IPS DF 6.9 (cell line): ENCODE measurements around the gene ALDH1A2.
"Not testable (repeated sequence)": the region's sequence is repeated elsewhere in the genome, so short reads cannot be mapped to it uniquely, and the experiment has no call there.

ENCODE experiments used
- DNase-seq: peaks from one replicate; pipeline ENCODE4 v3.0.0-alpha.2; 2013; ENCODE audit warnings: low read depth, low spot score
- H3K27ac ChIP-seq: one replicate; pipeline ENCODE4 v1.5.1; 2013; ENCODE audit warnings: low read length, control low read depth
- H3K27me3 ChIP-seq: 2 replicates; pipeline ENCODE4 v1.6.1; 2013; ENCODE audit warnings: mild to moderate bottlenecking, low read length; ENCODE audit not compliant: control insufficient read depth, insufficient read depth
- H3K36me3 ChIP-seq: 2 replicates; pipeline ENCODE4 v1.6.1; 2013; ENCODE audit warnings: low read length; ENCODE audit not compliant: control insufficient read depth, insufficient read depth
- H3K4me1 ChIP-seq: 2 replicates; pipeline ENCODE4 v1.6.1; 2013; ENCODE audit warnings: low read length; ENCODE audit not compliant: control insufficient read depth, insufficient read depth
- H3K4me3 ChIP-seq: 2 replicates; pipeline ENCODE4 v1.5.1; 2013; ENCODE audit warnings: mild to moderate bottlenecking, low read length
- H3K9me3 ChIP-seq: 2 replicates; pipeline ENCODE4 v1.6.1; 2013; ENCODE audit warnings: low read length, inconsistent platforms; ENCODE audit not compliant: control insufficient read depth, insufficient read depth
- WGBS: extraction: QIAGEN DNeasy Blood & Tissue Kit; methylation state at CpG from one replicate; pipeline ENCODE4 v1.1.7; 2013; ENCODE audit warnings: mixed read lengths, missing lambda C conversion rate; ENCODE audit not compliant: insufficient read length, insufficient coverage; 5-methylcytosine and 5-hydroxymethylcytosine counted together

Gene ALDH1A2

DNA sequence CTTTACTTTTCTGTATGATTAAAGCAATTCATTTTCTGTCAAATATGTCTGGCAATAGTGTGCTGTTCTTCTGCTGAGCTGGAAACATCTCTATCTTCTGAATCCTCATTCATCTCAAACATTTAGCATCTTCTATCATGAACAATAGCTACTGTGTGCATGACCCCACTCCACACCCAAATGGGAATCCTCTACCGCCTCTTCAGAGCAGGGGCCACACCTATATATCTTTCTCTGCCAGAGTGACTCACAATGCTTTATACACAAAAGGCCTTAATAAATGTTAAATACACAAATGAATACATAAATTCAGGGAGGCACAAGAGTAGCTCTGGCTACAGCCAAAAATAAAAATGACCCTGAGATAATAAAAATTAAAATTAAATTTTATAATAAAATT, 8.0 kb downstream of the ALDH1A2 start:
- Histone ChIP-seq H3K27ac (no peak overlapping the region), H3K4me1 (no peaks in the 10 kb centered on the region), H3K36me3 (no peaks in the 10 kb centered on the region), H3K4me3 (no peak overlapping the region), H3K27me3 (peaks cover 13% of the 10 kb centered on the region), H3K9me3 (no peaks in the 10 kb centered on the region)
- DNase-seq: no peak
- WGBS: no CpG with 5 or more reads among the region's 1 CpG

DNA sequence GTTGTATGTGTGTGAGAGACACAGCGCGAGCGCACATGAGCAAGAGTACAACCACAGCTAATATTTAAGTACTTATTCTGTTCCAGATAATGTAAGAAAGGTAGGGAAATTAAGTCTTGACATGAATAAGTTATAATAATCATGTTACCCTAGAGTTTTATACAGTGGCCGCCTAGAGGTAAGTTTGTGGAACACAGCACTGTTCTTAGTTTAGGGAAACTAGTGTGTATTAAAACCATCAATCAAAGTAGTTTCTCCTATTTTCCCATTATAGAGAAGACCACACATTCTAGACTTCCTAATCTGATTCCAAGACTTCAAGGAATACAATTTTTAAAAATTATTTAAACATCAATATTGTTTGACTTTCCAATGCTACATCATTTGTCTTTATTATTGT, 9.5 kb downstream of the ALDH1A2 start:
- WGBS: no CpG with 5 or more reads among the region's 4 CpGs
- H3K27me3 ChIP-seq: peaks cover 5% of the 10 kb centered on the region; the same call in 1 of the 2 replicates

DNA sequence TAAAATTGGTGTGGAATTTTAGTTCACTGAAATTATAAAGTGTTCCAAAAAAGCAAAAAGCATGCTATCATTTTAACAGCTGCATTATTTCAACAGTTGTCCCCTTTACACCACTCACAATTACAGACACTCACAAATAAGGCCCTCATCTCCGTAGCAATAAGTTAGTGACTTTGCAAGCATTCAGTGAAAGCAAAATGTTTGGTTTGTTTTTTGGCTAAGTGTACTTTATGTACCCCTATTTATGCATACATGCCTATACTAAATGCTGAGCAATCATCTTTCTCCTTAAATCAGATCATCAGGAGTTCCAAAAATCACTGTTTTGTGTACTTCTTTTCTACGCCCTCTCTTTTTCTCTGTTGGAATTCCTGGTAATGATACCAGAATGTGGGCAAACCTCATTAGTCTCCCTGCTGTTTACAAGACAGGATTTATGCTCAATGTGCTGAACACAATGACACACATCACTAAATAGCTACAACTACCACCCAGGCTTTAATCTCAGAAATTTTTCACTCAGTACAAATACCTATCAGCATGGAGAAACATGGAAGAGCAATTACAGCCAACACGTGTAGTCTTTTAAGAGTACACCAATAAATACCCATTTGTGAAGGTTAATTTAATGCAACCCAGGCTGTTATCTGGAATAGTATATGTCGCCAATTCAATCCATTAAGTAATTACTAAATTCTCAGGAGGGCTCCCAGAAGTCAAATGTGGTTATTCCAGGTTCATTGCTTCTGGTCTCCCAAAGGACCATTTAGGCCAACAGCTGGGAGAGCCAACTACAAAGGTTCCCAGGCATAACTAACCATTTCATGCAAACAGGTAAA, 12.0 kb downstream of the ALDH1A2 start:
- H3K4me1 ChIP-seq: peaks cover 1% of the 10 kb centered on the region; the same call in 1 of the 2 replicates
- WGBS: no CpG with 5 or more reads among the region's 4 CpGs
- H3K9me3 ChIP-seq: no peaks in the 10 kb centered on the region
- no peak overlapping the region for H3K27ac ChIP-seq
- H3K36me3 ChIP-seq: no peaks in the 10 kb centered on the region
- DNase-seq: no peak
- no peak overlapping the region for H3K4me3 ChIP-seq
- no peaks in the 10 kb centered on the region for H3K27me3 ChIP-seq

More for the DNA sequence above, 9.5 kb downstream of the ALDH1A2 start:
- Histone ChIP-seq H3K4me1 (no peaks in the 10 kb centered on the region), H3K9me3 (no peaks in the 10 kb centered on the region), H3K4me3 (no peak overlapping the region), H3K36me3 (no peaks in the 10 kb centered on the region), H3K27ac (no peak overlapping the region)
- DNase-seq: no peak

DNA sequence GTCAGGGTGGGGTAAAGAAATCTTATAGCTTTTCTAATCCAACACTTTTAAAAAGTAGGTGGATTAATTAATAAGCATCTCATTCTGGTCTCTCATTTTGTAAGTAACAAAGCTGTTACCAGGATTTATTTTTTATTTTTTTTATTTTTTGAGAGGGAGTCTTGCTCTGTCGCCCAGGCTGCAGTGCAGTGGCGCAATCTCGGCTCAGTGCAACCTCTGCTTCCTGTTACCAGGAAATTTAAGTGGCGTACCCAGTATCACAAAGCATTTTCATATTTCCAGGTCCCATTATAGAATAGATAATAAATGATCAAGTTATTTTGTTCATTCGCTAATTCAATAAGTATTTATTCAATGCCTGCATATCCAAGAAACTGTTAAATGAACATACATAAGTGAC, 13.2 kb downstream of the ALDH1A2 start:
- Histone ChIP-seq H3K4me1 (peaks cover 1% of the 10 kb centered on the region; the same call in 1 of the 2 replicates), H3K27ac (no peak overlapping the region), H3K9me3 (no peaks in the 10 kb centered on the region), H3K4me3 (no peak overlapping the region), H3K27me3 (no peaks in the 10 kb centered on the region), H3K36me3 (no peaks in the 10 kb centered on the region)
- no CpG with 5 or more reads among the region's 5 CpGs for WGBS
- DNase-seq: no peak

DNA sequence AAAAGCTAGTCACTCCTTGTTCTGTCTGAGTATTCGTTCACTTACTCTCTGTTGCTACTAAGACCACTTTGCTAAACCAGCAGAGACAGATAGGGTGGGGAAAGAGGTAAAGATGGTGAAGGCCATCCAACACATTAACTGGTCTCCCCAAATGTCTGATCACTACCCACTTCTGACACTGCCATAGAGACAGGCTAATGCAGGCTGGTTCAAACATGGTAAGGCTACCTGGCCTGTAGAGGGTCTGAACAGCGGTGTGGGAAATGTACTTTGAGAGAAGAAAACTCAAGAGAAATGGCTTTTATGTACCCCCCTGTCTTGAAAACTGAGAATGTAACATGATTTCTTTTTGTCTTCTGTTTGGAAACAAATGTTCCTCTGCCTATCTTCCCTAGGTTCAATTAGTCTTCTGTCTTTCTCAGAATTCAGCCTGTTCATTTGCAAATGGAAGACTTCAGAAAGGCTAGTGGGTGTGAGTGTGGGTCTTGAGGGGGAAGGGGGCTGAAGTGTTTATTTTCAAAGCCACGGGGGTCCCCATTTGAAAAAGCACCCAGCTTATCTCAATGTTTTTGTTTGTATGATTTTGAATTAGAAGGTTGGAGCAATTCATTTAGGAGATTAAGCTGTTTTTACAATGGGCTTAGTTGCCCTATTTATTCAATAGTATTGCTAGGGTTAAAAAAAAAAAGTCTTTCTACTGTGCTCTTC, 15.8 kb downstream of the ALDH1A2 start:
- H3K9me3 ChIP-seq: no peaks in the 10 kb centered on the region
- H3K36me3 ChIP-seq: no peaks in the 10 kb centered on the region
- H3K27me3 ChIP-seq: no peaks in the 10 kb centered on the region
- no peak for DNase-seq
- no peak overlapping the region for H3K4me3 ChIP-seq
- no CpG with 5 or more reads among the region's 3 CpGs for WGBS
- peaks cover 1% of the 10 kb centered on the region; the same call in 1 of the 2 replicates for H3K4me1 ChIP-seq
- H3K27ac ChIP-seq: no peak overlapping the region

DNA sequence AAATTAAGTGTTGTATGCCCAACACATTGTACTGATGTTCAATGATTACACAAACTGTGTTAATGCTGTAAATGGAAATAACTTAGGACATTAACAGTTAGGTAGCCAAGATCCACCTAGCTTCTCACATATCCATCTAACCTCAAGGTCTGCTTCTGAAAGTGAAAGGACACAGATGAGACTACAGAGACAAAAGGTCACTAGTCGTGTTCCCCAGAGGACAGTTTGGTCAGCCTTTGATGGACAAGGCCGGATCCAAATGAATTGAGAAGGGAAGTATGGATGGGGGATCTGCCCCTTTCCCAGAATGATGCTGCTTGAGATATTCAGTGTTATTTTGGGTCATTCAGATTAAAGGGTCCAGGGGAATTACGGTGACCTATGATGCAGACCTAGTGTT, 17.2 kb downstream of the ALDH1A2 start:
- H3K27ac ChIP-seq: no peak overlapping the region
- DNase-seq: no peak

DNA sequence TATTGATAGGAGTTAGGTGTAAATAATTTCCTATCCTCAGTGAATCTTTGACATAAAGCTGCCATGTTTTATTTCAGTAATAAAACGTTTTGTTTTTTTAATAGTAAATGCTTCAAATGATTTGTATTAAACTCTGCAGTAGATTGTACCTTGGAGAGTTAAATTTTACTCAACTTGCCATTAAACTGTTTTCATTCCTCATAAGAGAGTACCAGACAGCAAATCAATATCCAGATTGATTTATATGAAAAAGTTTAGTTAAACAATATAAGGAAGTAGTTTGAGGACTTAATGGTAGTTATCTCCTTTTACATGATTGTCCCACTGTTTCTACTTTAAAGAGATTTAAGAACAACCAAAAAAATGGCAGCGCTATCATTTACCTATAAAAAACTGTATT, 18.4 kb downstream of the ALDH1A2 start:
- Histone ChIP-seq H3K27ac (no peak overlapping the region), H3K9me3 (no peaks in the 10 kb centered on the region), H3K4me1 (peaks cover 1% of the 10 kb centered on the region; the same call in 1 of the 2 replicates), H3K27me3 (no peaks in the 10 kb centered on the region), H3K4me3 (no peak overlapping the region), H3K36me3 (no peaks in the 10 kb centered on the region)
- DNase-seq: no peak
- no CpG with 5 or more reads among the region's 2 CpGs for WGBS

More for the DNA sequence above, 17.2 kb downstream of the ALDH1A2 start:
- Histone ChIP-seq H3K36me3 (no peaks in the 10 kb centered on the region), H3K27me3 (no peaks in the 10 kb centered on the region), H3K9me3 (no peaks in the 10 kb centered on the region), H3K4me3 (no peak overlapping the region), H3K4me1 (peaks cover 1% of the 10 kb centered on the region; the same call in 1 of the 2 replicates)
- no CpG with 5 or more reads among the region's 3 CpGs for WGBS

DNA sequence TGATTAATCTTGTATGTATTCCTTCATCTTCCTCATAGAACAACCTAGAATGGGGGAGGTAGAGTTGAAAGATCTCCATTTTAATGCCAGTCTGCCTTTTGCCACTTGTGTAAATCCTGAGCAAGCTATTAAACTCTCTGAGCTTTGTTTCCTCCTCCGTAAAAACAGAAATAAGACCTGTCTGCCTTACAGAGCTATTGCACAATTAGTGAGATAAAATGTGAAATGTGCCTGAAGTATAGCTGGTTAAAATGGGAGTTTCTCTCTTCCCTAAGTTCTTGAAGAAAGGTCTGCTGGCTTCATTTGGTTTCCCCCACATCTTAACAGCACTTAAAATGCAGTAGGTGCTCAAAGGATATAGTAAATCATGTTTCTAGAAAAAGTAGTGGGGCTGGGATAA, 19.0 kb downstream of the ALDH1A2 start:
- no CpG with 5 or more reads among the region's 1 CpG for WGBS
- no peak for DNase-seq
- Histone ChIP-seq H3K4me1 (peaks cover 1% of the 10 kb centered on the region; the same call in 1 of the 2 replicates), H3K36me3 (no peaks in the 10 kb centered on the region), H3K4me3 (no peak overlapping the region), H3K27ac (no peak overlapping the region), H3K27me3 (no peaks in the 10 kb centered on the region), H3K9me3 (no peaks in the 10 kb centered on the region)

DNA sequence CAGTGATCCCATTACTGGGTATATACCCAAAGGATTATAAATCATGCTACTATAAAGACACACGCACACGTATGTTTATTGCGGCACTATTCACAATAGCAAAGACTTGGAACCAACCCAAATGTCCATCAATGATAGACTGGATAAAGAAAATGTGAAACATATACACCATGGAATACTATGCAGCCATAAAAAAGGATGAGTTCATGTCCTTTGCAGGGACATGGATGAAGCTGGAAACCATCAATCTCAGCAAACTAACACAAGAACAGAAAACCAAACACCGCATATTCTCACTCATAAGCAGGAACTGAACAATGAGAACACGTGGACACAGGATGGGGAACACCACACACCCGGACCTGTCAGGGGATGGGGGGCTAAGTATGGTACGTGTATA, 20.1 kb downstream of the ALDH1A2 start:
- H3K27ac ChIP-seq, H3K36me3 ChIP-seq, H3K4me3 ChIP-seq, H3K9me3 ChIP-seq, H3K27me3 ChIP-seq, DNase-seq, H3K4me1 ChIP-seq: not testable (repeated sequence)
- WGBS: no CpG with 5 or more reads among the region's 7 CpGs

DNA sequence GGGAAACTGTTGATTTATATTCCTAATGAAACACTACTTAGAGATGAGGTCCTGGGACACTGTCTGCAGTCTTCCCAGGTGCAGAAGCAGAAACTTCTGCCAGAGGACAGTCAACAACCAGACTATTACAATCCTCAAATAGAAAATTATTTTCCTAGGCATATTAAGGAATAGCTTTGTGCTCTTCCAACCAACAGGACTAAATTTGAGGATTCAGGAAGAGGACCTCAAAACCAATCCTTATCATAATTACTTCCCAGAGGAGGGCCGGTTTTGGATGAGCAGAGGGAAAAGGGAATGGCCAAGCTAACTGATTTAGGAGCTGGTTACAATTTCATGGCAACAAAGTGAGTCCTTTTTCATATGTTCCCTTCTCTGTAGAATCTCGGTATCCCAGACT, 21.0 kb downstream of the ALDH1A2 start:
- H3K9me3 ChIP-seq: no peaks in the 10 kb centered on the region
- H3K27ac ChIP-seq: no peak overlapping the region
- no CpG with 5 or more reads among the region's 2 CpGs for WGBS
- no peaks in the 10 kb centered on the region for H3K27me3 ChIP-seq
- DNase-seq: no peak
- no peak overlapping the region for H3K4me3 ChIP-seq
- no peaks in the 10 kb centered on the region for H3K36me3 ChIP-seq
- H3K4me1 ChIP-seq: peaks cover 1% of the 10 kb centered on the region; the same call in 1 of the 2 replicates
